Fibroblast of mammary gland (primary cell): Measurements from ENCODE around the gene PTAR1.
"Not testable (repeated sequence)": the region's sequence is repeated elsewhere in the genome, so short reads cannot be mapped to it uniquely, and the experiment has no call there.

ENCODE experiments used
- DNase-seq: peaks from one replicate; pipeline ENCODE4 v3.0.0-alpha.2; 2010; ENCODE audit warnings: low read depth
- H3K4me3 ChIP-seq: 2 replicates; pipeline ENCODE4 v1.5.1; 2011; ENCODE audit warnings: low read depth, mild to moderate bottlenecking, low read length, moderate library complexity; ENCODE audit not compliant: control insufficient read depth
- TF ChIP-seq, protein P1 (sequence below): conservative IDR thresholded peaks from 2 replicates; pipeline ENCODE4 v1.5.1; 2011; ENCODE audit warnings: low read depth, low read length, inconsistent platforms; ENCODE audit not compliant: control insufficient read depth, insufficient read depth

Gene PTAR1, protein sequence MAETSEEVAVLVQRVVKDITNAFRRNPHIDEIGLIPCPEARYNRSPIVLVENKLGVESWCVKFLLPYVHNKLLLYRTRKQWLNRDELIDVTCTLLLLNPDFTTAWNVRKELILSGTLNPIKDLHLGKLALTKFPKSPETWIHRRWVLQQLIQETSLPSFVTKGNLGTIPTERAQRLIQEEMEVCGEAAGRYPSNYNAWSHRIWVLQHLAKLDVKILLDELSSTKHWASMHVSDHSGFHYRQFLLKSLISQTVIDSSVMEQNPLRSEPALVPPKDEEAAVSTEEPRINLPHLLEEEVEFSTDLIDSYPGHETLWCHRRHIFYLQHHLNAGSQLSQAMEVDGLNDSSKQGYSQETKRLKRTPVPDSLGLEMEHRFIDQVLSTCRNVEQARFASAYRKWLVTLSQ

GRCh38 chr9:69759421-69760277 lies at the start of gene PTAR1:
Gene PTAR1, minus strand, starts transcription at chr9:69760011. Its CDS starts 73 bp downstream, at chr9:69759938.
- peak; percentile 89 for DNase-seq
- peak within 1 kb of the TSS; percentile 86 for H3K4me3 ChIP-seq
- TF ChIP-seq, protein P1, sequence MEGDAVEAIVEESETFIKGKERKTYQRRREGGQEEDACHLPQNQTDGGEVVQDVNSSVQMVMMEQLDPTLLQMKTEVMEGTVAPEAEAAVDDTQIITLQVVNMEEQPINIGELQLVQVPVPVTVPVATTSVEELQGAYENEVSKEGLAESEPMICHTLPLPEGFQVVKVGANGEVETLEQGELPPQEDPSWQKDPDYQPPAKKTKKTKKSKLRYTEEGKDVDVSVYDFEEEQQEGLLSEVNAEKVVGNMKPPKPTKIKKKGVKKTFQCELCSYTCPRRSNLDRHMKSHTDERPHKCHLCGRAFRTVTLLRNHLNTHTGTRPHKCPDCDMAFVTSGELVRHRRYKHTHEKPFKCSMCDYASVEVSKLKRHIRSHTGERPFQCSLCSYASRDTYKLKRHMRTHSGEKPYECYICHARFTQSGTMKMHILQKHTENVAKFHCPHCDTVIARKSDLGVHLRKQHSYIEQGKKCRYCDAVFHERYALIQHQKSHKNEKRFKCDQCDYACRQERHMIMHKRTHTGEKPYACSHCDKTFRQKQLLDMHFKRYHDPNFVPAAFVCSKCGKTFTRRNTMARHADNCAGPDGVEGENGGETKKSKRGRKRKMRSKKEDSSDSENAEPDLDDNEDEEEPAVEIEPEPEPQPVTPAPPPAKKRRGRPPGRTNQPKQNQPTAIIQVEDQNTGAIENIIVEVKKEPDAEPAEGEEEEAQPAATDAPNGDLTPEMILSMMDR = no peak

DNA sequence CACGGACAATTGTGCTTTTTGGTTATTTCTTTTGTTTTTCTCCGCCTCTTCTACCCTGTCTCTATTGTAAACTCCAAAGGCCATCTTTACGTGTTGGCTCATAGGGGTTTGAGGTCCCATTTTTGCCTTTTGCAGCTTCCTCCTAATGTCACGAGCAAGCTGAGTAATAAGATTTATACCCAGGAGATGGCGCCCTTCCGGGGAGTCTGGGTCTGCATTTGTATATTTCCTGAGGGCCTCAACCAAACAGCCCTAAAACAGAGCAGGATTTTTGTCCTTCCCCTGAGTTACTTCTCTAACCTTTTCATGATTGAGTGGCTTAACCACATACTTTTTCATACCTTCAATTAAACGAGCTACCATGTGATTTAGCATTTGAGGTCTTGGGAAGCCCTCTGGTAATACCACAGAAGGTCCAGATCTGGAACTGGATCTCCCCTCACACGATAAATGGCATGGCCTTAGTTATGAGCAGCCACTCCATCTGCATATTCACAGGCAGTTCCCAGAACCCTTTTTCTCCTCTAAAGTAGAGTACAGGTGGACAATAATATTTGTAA lies 49.6 kb upstream of the PTAR1 start:
- peak; percentile 32 for DNase-seq
- H3K4me3 ChIP-seq = no peak overlapping the region
- TF ChIP-seq, protein P1 = peak; percentile 43

GRCh38 chr9:69806627-69807026 lies 46.8 kb upstream of the PTAR1 start:
- H3K4me3 ChIP-seq = no peak overlapping the region
- no peak for DNase-seq
- TF ChIP-seq, protein P1 = no peak

DNA sequence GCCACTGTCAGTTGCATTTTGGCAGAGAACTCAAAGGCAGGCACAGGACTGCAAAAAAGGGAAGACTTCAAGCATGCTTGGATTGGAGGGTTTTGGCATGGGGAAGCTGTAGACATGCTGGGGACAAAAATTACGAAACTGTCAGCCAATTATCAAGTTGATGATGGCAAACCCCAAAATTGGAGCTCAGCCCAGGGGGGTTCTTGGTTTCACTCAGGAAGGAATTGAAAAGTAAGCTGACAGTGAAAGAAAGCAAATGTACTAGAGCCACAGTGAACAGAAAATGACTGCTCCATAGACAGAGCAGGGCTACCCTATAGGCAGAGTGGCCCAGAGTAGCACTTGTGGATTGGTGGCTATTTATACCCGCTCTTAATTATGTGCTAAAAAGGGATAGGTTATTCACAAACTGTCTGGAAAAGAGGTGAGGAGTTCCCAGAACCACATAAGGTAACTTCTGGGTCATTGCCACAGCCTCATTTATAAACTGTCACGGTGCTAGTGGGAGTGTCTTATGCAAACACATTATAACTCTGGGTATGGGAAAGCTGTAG lies 46.2 kb upstream of the PTAR1 start:
- no peak overlapping the region for H3K4me3 ChIP-seq
- TF ChIP-seq, protein P1 = no peak
- DNase-seq = no peak

GRCh38 chr9:69801989-69802388 lies 42.2 kb upstream of the PTAR1 start:
- no peak overlapping the region for H3K4me3 ChIP-seq
- DNase-seq = peak; percentile 14
- TF ChIP-seq, protein P1 = no peak

- not testable (repeated sequence) for H3K4me3 ChIP-seq, DNase-seq
These were observed 40.2 kb upstream of the PTAR1 start for GRCh38 chr9:69800027-69800426.

DNA sequence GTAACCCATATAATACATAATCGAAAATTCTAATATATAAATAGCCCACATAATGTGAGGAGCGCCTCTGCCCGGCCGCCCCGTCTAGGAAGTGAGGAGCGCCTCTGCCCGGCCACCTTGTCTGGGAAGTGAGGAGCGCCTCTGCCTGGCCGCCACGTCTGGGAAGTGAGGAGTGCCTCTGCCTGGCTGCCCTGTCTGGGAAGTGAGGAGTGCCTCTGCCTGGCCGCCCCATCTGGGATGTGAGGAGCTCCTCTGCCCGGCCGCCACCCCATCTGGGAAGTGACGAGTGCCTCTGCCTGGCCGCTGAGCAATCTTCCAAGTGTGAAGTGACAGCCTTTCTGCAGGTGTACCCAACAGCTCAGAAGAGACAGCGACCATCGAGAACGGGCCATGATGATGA lies 39.7 kb upstream of the PTAR1 start:
- H3K4me3 ChIP-seq, DNase-seq: not testable (repeated sequence)
